H1 (cell line): ENCODE results near the gene ERH. TPM values are rescaled to one million over a fixed set of nuclear protein-coding genes. Genes with fewer than 3 reads are reported as not detected.

ENCODE experiments used
- BACH1 ChIP-seq: IDR thresholded peaks from 2 replicates; pipeline ENCODE4 v1.6.1; 2012; ENCODE audit warnings: low read length, improper control_type of control experiment
- CEBPB ChIP-seq: IDR thresholded peaks from 2 replicates; pipeline ENCODE4 v1.6.1; 2012; ENCODE audit warnings: low read depth, low read length
- CHD2 ChIP-seq: IDR thresholded peaks from 2 replicates; pipeline ENCODE4 v1.6.1; 2012; ENCODE audit warnings: low read length, improper control_type of control experiment
- FOSL1 ChIP-seq: IDR thresholded peaks from 2 replicates; pipeline ENCODE4 v1.6.1; 2011; ENCODE audit warnings: mild to moderate bottlenecking, low read depth, low read length, moderate library complexity; ENCODE audit not compliant: insufficient read depth
- JUN ChIP-seq: IDR thresholded peaks from 2 replicates; pipeline ENCODE4 v1.6.1; 2011; ENCODE audit warnings: low read depth, mild to moderate bottlenecking, improper control_type of control experiment, low read length
- JUND ChIP-seq: IDR thresholded peaks from 2 replicates; pipeline ENCODE4 v1.6.1; 2011; ENCODE audit warnings: mild to moderate bottlenecking, improper control_type of control experiment, low read length
- KDM1A ChIP-seq: fragments of 200-600, 300-600 bp; sonication (generic); IDR thresholded peaks from 2 replicates; pipeline ENCODE4 v1.7.1; 2016; ENCODE audit warnings: mild to moderate bottlenecking, low read length, borderline replicate concordance
- NANOG ChIP-seq: IDR thresholded peaks from 2 replicates; pipeline ENCODE4 v1.6.1; 2011; ENCODE audit warnings: low read length, low read depth, mild to moderate bottlenecking, inconsistent platforms; ENCODE audit not compliant: insufficient read depth, poor library complexity, severe bottlenecking
- SAP30 ChIP-seq: fragments of 300-600 bp; sonication (generic); IDR thresholded peaks from 2 replicates; pipeline ENCODE4 v1.7.1; 2012; ENCODE audit warnings: low read length, moderate library complexity, mild to moderate bottlenecking, inconsistent platforms; ENCODE audit not compliant: insufficient read depth, insufficient replicate concordance
- SUZ12 ChIP-seq: fragments of 200-600 bp; sonication (generic); IDR thresholded peaks from 2 replicates; pipeline ENCODE4 v1.6.1; 2012; ENCODE audit warnings: mild to moderate bottlenecking, inconsistent platforms, low read length, moderate library complexity, mixed read lengths
- TAF1 ChIP-seq: IDR thresholded peaks from 2 replicates; pipeline ENCODE4 v1.6.1; 2011; ENCODE audit warnings: mild to moderate bottlenecking, low read depth, low read length
- TAF7 ChIP-seq: optimal IDR thresholded peaks from 2 replicates; pipeline ENCODE3; 2011; ENCODE audit warnings: low read depth, mild to moderate bottlenecking, inconsistent platforms, low read length, moderate library complexity, borderline replicate concordance
- TBP ChIP-seq: IDR thresholded peaks from 2 replicates; pipeline ENCODE4 v1.6.1; 2011; ENCODE audit warnings: low read depth, low read length, improper control_type of control experiment
- TCF12 ChIP-seq: IDR thresholded peaks from 2 replicates; pipeline ENCODE4 v1.6.1; 2011; ENCODE audit warnings: low read depth, mild to moderate bottlenecking, low read length
- polyA plus RNA-seq, 7 experiments: library from polyadenylated mRNA; depleted of rRNA in 3 of 7; stranded (reverse) in 5 of 7; unstranded in 2 of 7; fragments of >200 nt in 5 of 7; fragments of 200-250 nt in 2 of 7; gene quantifications; 1 replicate in 5 of 7; 2 replicates in 1 of 7; 4 replicates in 1 of 7; pipeline versions ENCODE4 v1.2.1 to v1.2.3, GENCODE V29; 2011 to 2013; ENCODE audit warnings: missing spikeins in 2 of 7, mixed read lengths in 2 of 7
- total RNA-seq: library from RNA; stranded (reverse); fragmentation: NEBNext Ultra II Directional; extraction: Animal tissue kit (Norgen Biotek cat#: 25700); gene quantifications from 2 replicates; pipeline ENCODE4 v1.2.1, GENCODE V29; 2021
- TF ChIP-seq, protein P1 (sequence below): IDR thresholded peaks from 2 replicates; pipeline ENCODE4 v1.6.1; 2011; ENCODE audit warnings: low read depth, mild to moderate bottlenecking, low read length; ENCODE audit not compliant: insufficient read depth

ERH gene
- total and polyA plus RNA-seq, 2 of the 8 experiments (the other 6 are each of a cell fraction or from before 2014, with no cell fraction given): 329 to 454 TPM

DNA sequence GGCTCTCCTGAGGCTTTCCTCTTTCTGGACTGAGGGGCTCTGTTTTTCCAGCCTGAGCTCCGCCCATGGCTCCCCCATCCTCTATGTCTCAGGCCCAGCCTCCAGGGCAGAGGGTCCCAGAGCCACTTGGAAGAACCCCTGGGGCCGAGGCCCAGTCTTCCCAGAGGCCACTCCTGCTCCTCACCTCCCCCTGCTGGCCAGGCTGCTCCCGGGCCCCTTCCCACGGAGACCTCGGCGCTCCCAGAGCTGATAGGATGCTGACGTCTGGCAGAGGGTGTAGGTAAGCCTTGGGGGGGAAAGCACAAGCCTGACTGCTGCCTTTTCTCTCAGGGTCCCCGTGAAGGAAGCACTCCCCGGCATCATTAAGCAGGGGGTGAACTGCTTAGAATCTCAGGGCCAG lies 51.4 kb downstream of the ERH start (continued):
- TF ChIP-seq SUZ12 (no peak), TCF12 (no peak), BACH1 (no peak), JUND (peak; percentile 13; the same call in 1 of the 2 replicates), TAF1 (no peak), FOSL1 (no peak), NANOG (no peak), SAP30 (no peak), KDM1A (no peak), TBP (no peak), JUN (no peak), CHD2 (no peak; the same call in 1 of the 2 replicates), CEBPB (no peak), TAF7 (no peak)
- TF ChIP-seq, protein P1, sequence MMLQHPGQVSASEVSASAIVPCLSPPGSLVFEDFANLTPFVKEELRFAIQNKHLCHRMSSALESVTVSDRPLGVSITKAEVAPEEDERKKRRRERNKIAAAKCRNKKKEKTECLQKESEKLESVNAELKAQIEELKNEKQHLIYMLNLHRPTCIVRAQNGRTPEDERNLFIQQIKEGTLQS: no peak
- TF ChIP-seq, all 59 proteins: peak for 9
